Measurements from ENCODE around the gene ZXDC. TPM values are rescaled to one million over a fixed set of nuclear protein-coding genes. Genes with fewer than 3 reads are reported as not detected.

Gene ZXDC
- total and polyA plus RNA-seq, 11 donors = 8.7 to 40.3 (median 19.3) TPM

GRCh38 chr3:126500016-126500415 is 24.3 kb upstream of the ZXDC start:
- Histone ChIP-seq H3K27me3 (peaks cover 0 to 6% (median 0%) of the 10 kb centered on the region in 9 donors), H3K4me1 (peaks cover 0 to 4% (median 0%) of the 10 kb centered on the region in 12 donors), H3K9me3 (no peaks in the 10 kb centered on the region), H3K4me3 (no peak overlapping the region), H3K27ac (no peak overlapping the region), H3K36me3 (no peaks in the 10 kb centered on the region)
- ATAC-seq (no peak), DNase-seq (peak in 1 of 5 donors; percentile 29)
- intact Hi-C loops (cut with DNase I) = no loop called here
- 88 to 93% (median 91%) methylated on average over 7 of the region's 7 CpGs for WGBS, 4 donors
- no peak for TF ChIP-seq POLR2A (IDR thresholded peaks at IDR 0.05)
- TF ChIP-seq CTCF (IDR thresholded peaks at IDR 0.05) = no peak

- ATAC-seq = no peak
- intact Hi-C loops (cut with DNase I) = no loop called here
- Histone ChIP-seq H3K27ac (no peak overlapping the region), H3K4me3 (no peak overlapping the region), H3K4me1 (peaks cover 0 to 4% (median 0%) of the 10 kb centered on the region in 12 donors), H3K36me3 (no peaks in the 10 kb centered on the region), H3K27me3 (no peaks in the 10 kb centered on the region), H3K9me3 (no peaks in the 10 kb centered on the region)
- 96 to 97% (median 96%) methylated on average over 9 of the region's 9 CpGs for WGBS, 4 donors
- peak in 1 of 5 donors; percentile 20 for DNase-seq
- TF ChIP-seq POLR2A (IDR thresholded peaks at IDR 0.05) = no peak
Measured at GRCh38 chr3:126499401-126499800, 23.7 kb upstream of the ZXDC start.

- Histone ChIP-seq H3K4me1 (peaks cover 0 to 4% (median 0%) of the 10 kb centered on the region in 12 donors), H3K4me3 (no peak overlapping the region), H3K9me3 (no peaks in the 10 kb centered on the region), H3K27me3 (no peaks in the 10 kb centered on the region), H3K27ac (no peak overlapping the region), H3K36me3 (no peaks in the 10 kb centered on the region)
- ATAC-seq (no peak), DNase-seq (peak in 1 of 5 donors; percentile 33)
- intact Hi-C loops (cut with DNase I) = no loop called here
- 53 to 68% (median 65%) methylated on average over 7 to 10 of the region's 10 CpGs for WGBS, 4 donors
- no peak for TF ChIP-seq CTCF (IDR thresholded peaks at IDR 0.05)
- TF ChIP-seq POLR2A (IDR thresholded peaks at IDR 0.05) = no peak
Measured at GRCh38 chr3:126498929-126499328, 23.2 kb upstream of the ZXDC start.

GRCh38 chr3:126498461-126498860 is 22.8 kb upstream of the ZXDC start:
- intact Hi-C loops (cut with DNase I) = no loop called here
- DNase-seq (peak in 1 of 5 donors; percentile 34), ATAC-seq (no peak)
- no peak for TF ChIP-seq CTCF (IDR thresholded peaks at IDR 0.05)
- TF ChIP-seq POLR2A (IDR thresholded peaks at IDR 0.05) = no peak
- Histone ChIP-seq H3K27me3 (no peaks in the 10 kb centered on the region), H3K36me3 (no peaks in the 10 kb centered on the region), H3K4me1 (peaks cover 0 to 4% (median 0%) of the 10 kb centered on the region in 12 donors), H3K9me3 (no peaks in the 10 kb centered on the region), H3K27ac (no peak overlapping the region), H3K4me3 (no peak overlapping the region)
- 60 to 77% (median 63%) methylated on average over 4 of the region's 4 CpGs for WGBS, 4 donors

GRCh38 chr3:126497956-126498355 is 22.3 kb upstream of the ZXDC start:
- no peaks in the 10 kb centered on the region for H3K36me3 ChIP-seq
- peak in 1 of 5 donors; percentile 51 for DNase-seq
- H3K27ac ChIP-seq = no peak overlapping the region
- no peaks in the 10 kb centered on the region for H3K27me3 ChIP-seq
- ATAC-seq = no peak
- no peak overlapping the region for H3K4me3 ChIP-seq
- WGBS, 4 donors = 88 to 100% (median 94%) methylated on average over 1 to 6 of the region's 6 CpGs
- TF ChIP-seq CTCF (IDR thresholded peaks at IDR 0.05) (no peak), POLR2A (IDR thresholded peaks at IDR 0.05) (no peak)
- peaks cover 0 to 4% (median 0%) of the 10 kb centered on the region in 12 donors for H3K4me1 ChIP-seq
- no peaks in the 10 kb centered on the region for H3K9me3 ChIP-seq
- intact Hi-C loops (cut with DNase I) = no loop called here
